SK-N-MC (cell line): ENCODE results near the gene INPP5A.

ENCODE experiments used
- EZH2 ChIP-seq: fragments of 200-600 bp; sonication (generic); IDR thresholded peaks from one replicate; pipeline ENCODE4 v1.6.1; 2017; ENCODE audit warnings: antibody characterized with exemption
- FOXP2 ChIP-seq: optimal IDR thresholded peaks from 2 replicates; pipeline ENCODE3; 2011; ENCODE audit warnings: mild to moderate bottlenecking, moderate library complexity; ENCODE audit not compliant: insufficient read depth; ENCODE audit errors: extremely low read length, control extremely low read depth
- POLR2AphosphoS5 ChIP-seq: IDR thresholded peaks from 2 replicates; pipeline ENCODE4 v1.6.1; 2012; ENCODE audit warnings: mild to moderate bottlenecking, low read depth, low read length, borderline replicate concordance

DNA sequence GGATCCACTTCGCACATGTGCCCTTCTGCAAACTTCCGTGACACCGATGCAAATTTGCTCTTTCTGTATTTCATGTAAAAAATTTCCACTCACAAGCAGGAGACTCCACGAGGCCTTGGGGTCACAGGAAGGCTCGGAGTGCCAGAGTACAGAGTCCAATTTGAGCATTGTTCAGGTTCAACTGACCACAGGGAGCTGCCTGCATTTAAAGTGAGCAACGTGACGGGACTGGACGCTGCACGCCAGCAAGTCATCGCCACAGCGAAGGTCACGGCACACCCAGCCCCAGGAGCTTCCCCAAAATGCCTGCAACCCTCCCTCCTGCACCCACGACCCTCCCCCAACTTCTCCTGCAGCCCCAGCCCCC is 289.8 kb downstream of the INPP5A start:
- TF ChIP-seq EZH2: no peak
- no peak for TF ChIP-seq POLR2AphosphoS5
- TF ChIP-seq FOXP2: no peak
